ENCODE data around the gene SPATA25.

- TF ChIP-seq POLR2A (IDR thresholded peaks at IDR 0.05; ENCODE audit: extremely low read depth, insufficient read length) (no peak), MAX (IDR thresholded peaks at IDR 0.05; ENCODE audit: low read depth, low read length) (no peak)
These were observed 46.0 kb upstream of the SPATA25 start for GRCh38 chr20:45933266-45934045.

Data from NB4 (cell line).